Endothelial cell of umbilical vein (primary cell): Measurements from ENCODE around the gene CIC. TPM values are rescaled to one million over a fixed set of nuclear protein-coding genes. Genes with fewer than 3 reads are reported as not detected.

Experiments used
- BruUV-seq: library from RNA; stranded (reverse); fragments of 400-500 nt; replicated peaks from 2 replicates; lab custom pipeline; 2021; lab: Mats Ljungman, UMichigan
- CTCF ChIA-PET: fragments of 300-600, 350-600 bp; sonication (Branson Sonifier 250); formaldehyde crosslinking; loops from one replicate; lab custom pipeline; 2021; ENCODE audit warnings: antibody characterized with exemption, inconsistent platforms; lab: Charles Lee
- POLR2A ChIA-PET: fragments of 300-600, 350-600 bp; sonication (Branson Sonifier 250); formaldehyde crosslinking; loops from one replicate; lab custom pipeline; 2021; ENCODE audit warnings: antibody characterized with exemption, inconsistent platforms; lab: Charles Lee
- DNase-seq: peaks from one replicate; pipeline ENCODE4 v3.0.0-alpha.2; 2011; ENCODE audit warnings: low read depth, low spot score
- FAIRE-seq: peaks from 2 replicates; lab custom pipeline; 2011; peaks lifted over from hg19 to GRCh38; lab: Jason Lieb, UNC
- H2AFZ ChIP-seq: 2 replicates; pipeline ENCODE4 v1.6.0; 2012; ENCODE audit warnings: low read depth, low read length, control low read depth, inconsistent platforms
- H3K27ac ChIP-seq: 2 replicates; pipeline ENCODE4 v1.5.1; 2011; ENCODE audit warnings: low read depth, mild to moderate bottlenecking, control low read depth, low read length, moderate library complexity; ENCODE audit not compliant: insufficient read depth
- H3K27me3 ChIP-seq, 2 experiments: 2 replicates each; pipeline versions ENCODE4 v1.6.0 to v1.6.1; 2011; ENCODE audit warnings: low read length in 2 of 2, mixed read lengths in 1 of 2; ENCODE audit not compliant: control insufficient read depth in 2 of 2, insufficient read depth in 2 of 2
- H3K36me3 ChIP-seq, 2 experiments: 2 replicates in 1 of 2; 3 replicates in 1 of 2; pipeline ENCODE4 v1.5.1; 2011; ENCODE audit warnings: low read length in 2 of 2, mild to moderate bottlenecking in 1 of 2, moderate library complexity in 1 of 2; ENCODE audit not compliant: control insufficient read depth in 2 of 2, insufficient read depth in 2 of 2; ENCODE audit errors: extremely low read depth in 1 of 2
- H3K4me1 ChIP-seq: 3 replicates; pipeline ENCODE4 v1.5.1; 2011; ENCODE audit warnings: mild to moderate bottlenecking, low read length; ENCODE audit not compliant: control insufficient read depth, insufficient read depth; ENCODE audit errors: extremely low read depth
- H3K4me2 ChIP-seq: 2 replicates; pipeline ENCODE4 v1.6.1; 2011; ENCODE audit warnings: low read length, control low read depth, mixed read lengths; ENCODE audit not compliant: insufficient read depth
- H3K4me3 ChIP-seq, 3 experiments: fragments of 200-600 bp in 1 of 3; sonication (generic), shearing (Covaris generic) in 1 of 3; replicated peaks in 1 of 3; 2 replicates each; pipeline ENCODE4 v1.5.1; 2011 to 2016; ENCODE audit warnings: control low read depth in 3 of 3, low read length in 3 of 3, mild to moderate bottlenecking in 2 of 3, inconsistent platforms in 1 of 3, low read depth in 1 of 3, moderate library complexity in 1 of 3; ENCODE audit not compliant: insufficient read depth in 1 of 3
- H3K79me2 ChIP-seq: 2 replicates; pipeline ENCODE4 v1.6.0; 2012; ENCODE audit warnings: low read length, inconsistent platforms; ENCODE audit not compliant: control insufficient read depth, insufficient read depth
- H3K9ac ChIP-seq: replicated peaks from 2 replicates; pipeline ENCODE3; 2011; ENCODE audit warnings: low read length, control low read depth; ENCODE audit not compliant: insufficient read depth; ENCODE audit errors: extremely low read depth
- H3K9me1 ChIP-seq: replicated peaks from 3 replicates; pipeline ENCODE4 v1.6.0; 2011; ENCODE audit warnings: mild to moderate bottlenecking, low read length; ENCODE audit not compliant: control insufficient read depth, insufficient read depth; ENCODE audit errors: extremely low read depth
- H3K9me3 ChIP-seq: replicated peaks from 2 replicates; pipeline ENCODE4 v1.5.1; 2012; ENCODE audit warnings: low read length, inconsistent platforms; ENCODE audit not compliant: control insufficient read depth, insufficient read depth
- H4K20me1 ChIP-seq: replicated peaks from 2 replicates; pipeline ENCODE3; 2011; ENCODE audit warnings: mild to moderate bottlenecking, low read length; ENCODE audit not compliant: control insufficient read depth, insufficient read depth; ENCODE audit errors: extremely low read depth
- EZH2 ChIP-seq: IDR thresholded peaks from 2 replicates; pipeline ENCODE4 v1.6.1; 2012; ENCODE audit warnings: borderline replicate concordance, low read depth, mild to moderate bottlenecking, moderate library complexity, low read length, inconsistent platforms; ENCODE audit not compliant: severe bottlenecking
- FOS ChIP-seq: IDR thresholded peaks from 2 replicates; pipeline ENCODE4 v1.6.1; 2011; ENCODE audit warnings: mild to moderate bottlenecking, low read length, moderate library complexity, borderline replicate concordance; ENCODE audit not compliant: insufficient read depth
- GATA2 ChIP-seq: IDR thresholded peaks from 2 replicates; pipeline ENCODE4 v1.7.0; 2011; ENCODE audit warnings: low read depth, mild to moderate bottlenecking, moderate library complexity, mixed read lengths, low read length; ENCODE audit not compliant: insufficient read length, insufficient read depth
- JUN ChIP-seq: IDR thresholded peaks from 2 replicates; pipeline ENCODE4 v1.6.1; 2011; ENCODE audit warnings: borderline replicate concordance, low read depth; ENCODE audit not compliant: insufficient read length, insufficient read depth
- MYC ChIP-seq: IDR thresholded peaks from one replicate; pipeline ENCODE4 v1.6.1; 2011; ENCODE audit warnings: mild to moderate bottlenecking, low read depth, low read length
- POLR2A ChIP-seq: IDR thresholded peaks from 2 replicates; pipeline ENCODE4 v1.6.1; 2012; ENCODE audit warnings: low read depth, mild to moderate bottlenecking, control low read depth, low read length
- POLR2AphosphoS5 ChIP-seq: IDR thresholded peaks from 2 replicates; pipeline ENCODE4 v1.6.1; 2012; ENCODE audit warnings: low read depth, mild to moderate bottlenecking, control low read depth, low read length, moderate library complexity; ENCODE audit not compliant: insufficient read depth
- dilution Hi-C: fragments of 300-500 bp; cut with MboI; formaldehyde crosslinking; loops from one replicate; pipeline ENCODE4 v1.15.0; 2019; ENCODE audit warnings: low sequenced_read_pairs; ENCODE audit not compliant: extremely low pct_ligation_motif_present
- intact Hi-C: fragments of 100-400 bp; cut with micrococcal nuclease; formaldehyde crosslinking; loops from one replicate; pipeline ENCODE4 v1.10.0; 2022
- polyA plus RNA-seq, 4 experiments: library from polyadenylated mRNA; depleted of rRNA in 3 of 4; stranded (reverse) in 3 of 4; unstranded in 1 of 4; fragments of >200 nt; gene quantifications; 2 replicates each; pipeline versions ENCODE4 v1.2.1 to v1.2.3, GENCODE V29; 2011 to 2012; ENCODE audit warnings: missing spikeins in 1 of 4
- total RNA-seq: library from RNA; stranded (reverse); gene quantifications from 2 replicates; pipeline ENCODE4 v1.2.3, GENCODE V29; 2021
- TF ChIP-seq, protein P1 (sequence below): IDR thresholded peaks from 2 replicates; pipeline ENCODE4 v1.6.1; 2011; ENCODE audit not compliant: insufficient read depth, insufficient read length
- TF ChIP-seq, protein P2 (sequence below), 2 donors: IDR thresholded peaks; 1 replicate in 1 of 2; 2 replicates in 1 of 2; pipeline ENCODE4 v1.5.1; 2011; ENCODE audit warnings: low read length in 2 of 2, mild to moderate bottlenecking in 2 of 2, moderate library complexity in 2 of 2, control low read depth in 1 of 2, inconsistent platforms in 1 of 2, low read depth in 1 of 2; ENCODE audit not compliant: insufficient read depth in 1 of 2; ENCODE audit errors: extremely low read depth in 1 of 2

The CIC gene
- total and polyA plus RNA-seq, 2 donors (not counting 3 experiments of a cell fraction or from before 2014, with no cell fraction given) = 18.4 to 86.0 TPM

DNA sequence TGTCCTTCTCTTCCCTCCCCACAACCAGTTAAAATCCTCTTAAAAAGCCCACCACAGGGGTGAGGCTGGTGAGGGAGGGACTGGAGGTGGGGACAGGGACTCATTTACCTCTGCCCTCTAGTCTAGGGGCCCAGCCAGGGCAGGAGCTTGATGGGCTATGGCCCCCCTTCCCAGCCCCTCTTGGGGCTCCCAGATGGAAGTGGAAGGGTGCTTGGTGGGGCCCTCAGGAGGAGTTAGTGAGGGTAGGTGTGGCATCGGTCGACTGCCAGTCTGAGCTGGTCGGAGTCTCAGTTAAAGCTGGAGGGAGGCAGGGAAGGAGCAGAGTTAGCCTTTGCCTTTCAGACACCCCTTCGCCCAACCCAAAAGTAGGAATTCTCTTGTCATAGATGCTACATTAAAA lies 38.5 kb upstream of the CIC start:
- H3K9ac ChIP-seq = no peak overlapping the region
- H3K4me2 ChIP-seq = no peak overlapping the region
- ChIA-PET POLR2A (no interaction called here), CTCF (interaction anchor here (0.6 to 1.4 kb wide), 2 partner anchors 14 to 233 kb away, joined by 3 read pairs; no protein-coding TSS in a partner anchor)
- no TSS peak for BruUV-seq
- no peak overlapping the region for H3K4me3 ChIP-seq
- no peak for FAIRE-seq
- no peaks in the 10 kb centered on the region for H3K9me1 ChIP-seq
- peaks cover 17 to 58% of the 10 kb centered on the region in 2 experiments for H3K36me3 ChIP-seq
- no peak for TF ChIP-seq POLR2A
- TF ChIP-seq JUN = no peak
- no peak for TF ChIP-seq EZH2
- no peak for TF ChIP-seq MYC
- TF ChIP-seq, protein P1, sequence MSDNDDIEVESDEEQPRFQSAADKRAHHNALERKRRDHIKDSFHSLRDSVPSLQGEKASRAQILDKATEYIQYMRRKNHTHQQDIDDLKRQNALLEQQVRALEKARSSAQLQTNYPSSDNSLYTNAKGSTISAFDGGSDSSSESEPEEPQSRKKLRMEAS = no peak
- TF ChIP-seq GATA2 = no peak
- no peak for TF ChIP-seq POLR2AphosphoS5
- TF ChIP-seq FOS = no peak
- TF ChIP-seq, protein P2, sequence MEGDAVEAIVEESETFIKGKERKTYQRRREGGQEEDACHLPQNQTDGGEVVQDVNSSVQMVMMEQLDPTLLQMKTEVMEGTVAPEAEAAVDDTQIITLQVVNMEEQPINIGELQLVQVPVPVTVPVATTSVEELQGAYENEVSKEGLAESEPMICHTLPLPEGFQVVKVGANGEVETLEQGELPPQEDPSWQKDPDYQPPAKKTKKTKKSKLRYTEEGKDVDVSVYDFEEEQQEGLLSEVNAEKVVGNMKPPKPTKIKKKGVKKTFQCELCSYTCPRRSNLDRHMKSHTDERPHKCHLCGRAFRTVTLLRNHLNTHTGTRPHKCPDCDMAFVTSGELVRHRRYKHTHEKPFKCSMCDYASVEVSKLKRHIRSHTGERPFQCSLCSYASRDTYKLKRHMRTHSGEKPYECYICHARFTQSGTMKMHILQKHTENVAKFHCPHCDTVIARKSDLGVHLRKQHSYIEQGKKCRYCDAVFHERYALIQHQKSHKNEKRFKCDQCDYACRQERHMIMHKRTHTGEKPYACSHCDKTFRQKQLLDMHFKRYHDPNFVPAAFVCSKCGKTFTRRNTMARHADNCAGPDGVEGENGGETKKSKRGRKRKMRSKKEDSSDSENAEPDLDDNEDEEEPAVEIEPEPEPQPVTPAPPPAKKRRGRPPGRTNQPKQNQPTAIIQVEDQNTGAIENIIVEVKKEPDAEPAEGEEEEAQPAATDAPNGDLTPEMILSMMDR (IDR thresholded peaks at IDR 0.05; ENCODE audit: extremely low read depth in 1 of 2, insufficient read depth in 1 of 2, low read depth in 1 of 2, low read length in 2 of 2) = no peak
- peaks cover 19% of the 10 kb centered on the region for H3K79me2 ChIP-seq
- H2AFZ ChIP-seq = no peak overlapping the region
- no peaks in the 10 kb centered on the region for H3K9me3 ChIP-seq
- no peak overlapping the region for H3K27ac ChIP-seq
- no peaks in the 10 kb centered on the region for H3K27me3 ChIP-seq
- no peak for DNase-seq
- dilution Hi-C loops = no loop called here
- H4K20me1 ChIP-seq = no peaks in the 10 kb centered on the region
- no peaks in the 10 kb centered on the region for H3K4me1 ChIP-seq
- intact Hi-C loops = no loop called here
